Left ventricle myocardium inferior (tissue), 1 donor: ENCODE measurements around the gene SLC39A2. TPM values are rescaled to one million over a fixed set of nuclear protein-coding genes. Genes with fewer than 3 reads are reported as not detected.
"Not testable (repeated sequence)": the region's sequence is repeated elsewhere in the genome, so short reads cannot be mapped to it uniquely, and the experiment has no call there.

Experiments used
- DNase-seq: peaks from one replicate; pipeline ENCODE4 v3.0.0-alpha.2; 2020
- H3K27ac ChIP-seq: fragments of 200-600 bp; replicated peaks from 2 replicates; pipeline ENCODE4 v1.8.0; 2021
- H3K27me3 ChIP-seq: fragments of 200-600 bp; 2 replicates; pipeline ENCODE4 v1.8.0; 2021; ENCODE audit warnings: low read depth
- H3K36me3 ChIP-seq: fragments of 200-600 bp; 2 replicates; pipeline ENCODE4 v1.8.0; 2021
- H3K4me1 ChIP-seq: fragments of 200-600 bp; 2 replicates; pipeline ENCODE4 v1.8.0; 2021
- H3K4me3 ChIP-seq: fragments of 200-600 bp; 2 replicates; pipeline ENCODE4 v1.8.0; 2021; ENCODE audit warnings: mild to moderate bottlenecking, moderate library complexity
- H3K9me3 ChIP-seq: fragments of 200-600 bp; replicated peaks from 2 replicates; pipeline ENCODE4 v1.8.0; 2021
- CTCF ChIP-seq: fragments of 200-600 bp; IDR thresholded peaks from 2 replicates; pipeline ENCODE4 v1.8.0; 2021; ENCODE audit warnings: antibody characterized with exemption, mild to moderate bottlenecking, borderline replicate concordance
- intact Hi-C: fragments of 100-400 bp; cut with micrococcal nuclease; formaldehyde crosslinking; loops from one replicate; pipeline ENCODE4 v1.11.0; 2022
- total RNA-seq: library from RNA; stranded (reverse); fragmentation: NEBNext Ultra II Directional; extraction: Animal tissue kit (Norgen Biotek cat#: 25700); gene quantifications from one replicate; pipeline ENCODE4 v1.2.1, GENCODE V29; 2021
- donor health status: DM: no; HTN: yes; CAD: no; lungs with severe emphysema.

Gene SLC39A2
- total RNA-seq, 1 donor from 2014 or later, result not detected

- no peak for TF ChIP-seq CTCF
- H3K27ac ChIP-seq, result no peak overlapping the region
- no peaks in the 10 kb centered on the region for H3K36me3 ChIP-seq
- peaks cover 24% of the 10 kb centered on the region for H3K27me3 ChIP-seq
- H3K4me3 ChIP-seq, result no peak overlapping the region
- H3K4me1 ChIP-seq, result no peaks in the 10 kb centered on the region
- H3K9me3 ChIP-seq, result no peaks in the 10 kb centered on the region
- intact Hi-C loops, result no loop called here
- no peak for DNase-seq
Observed at GRCh38 chr14:20980906-20981305, 18.2 kb upstream of the SLC39A2 start.

DNA sequence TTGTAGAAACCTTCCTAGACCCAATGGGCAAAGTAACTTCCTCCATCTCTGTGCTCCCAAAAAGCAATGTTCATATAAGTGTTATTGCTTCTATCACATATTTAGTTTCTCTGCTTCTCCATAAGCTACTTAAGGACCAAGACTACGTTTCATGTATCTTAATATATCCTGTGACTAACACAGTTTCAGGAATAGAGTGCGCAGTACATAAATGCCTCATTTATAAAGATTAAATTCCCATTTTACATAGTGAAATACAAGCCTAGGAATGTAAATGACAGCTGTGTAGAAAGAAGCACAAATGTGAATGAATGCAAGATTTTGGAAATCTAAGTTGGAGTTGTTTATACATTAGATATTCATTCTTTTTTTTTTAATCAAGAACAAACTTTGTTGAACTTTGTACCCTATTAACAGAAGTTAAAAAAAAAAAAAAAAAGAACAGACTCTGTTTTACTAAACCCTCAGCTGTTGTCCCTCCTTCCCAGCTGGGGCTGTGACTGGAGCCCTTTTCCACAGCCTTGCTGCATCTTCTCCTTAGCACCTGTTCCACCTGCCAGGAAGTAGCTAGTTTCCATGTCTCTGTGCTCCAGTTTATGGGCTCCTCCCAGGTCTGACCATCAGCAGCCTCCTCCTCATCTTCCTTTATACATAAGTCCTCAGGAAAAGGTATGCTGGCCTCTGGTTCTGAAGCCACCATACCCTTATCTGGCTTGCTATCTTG, 16.3 kb upstream of the SLC39A2 start:
- no peaks in the 10 kb centered on the region for H3K4me1 ChIP-seq
- intact Hi-C loops, result no loop called here
- H3K36me3 ChIP-seq, result no peaks in the 10 kb centered on the region
- H3K27me3 ChIP-seq, result peaks cover 24% of the 10 kb centered on the region
- no peaks in the 10 kb centered on the region for H3K9me3 ChIP-seq
- no peak for TF ChIP-seq CTCF
- no peak overlapping the region for H3K27ac ChIP-seq
- DNase-seq, result no peak
- H3K4me3 ChIP-seq, result no peak overlapping the region

GRCh38 chr14:20985650-20986049, 13.4 kb upstream of the SLC39A2 start:
- H3K9me3 ChIP-seq, H3K27ac ChIP-seq, intact Hi-C loops, H3K4me3 ChIP-seq, DNase-seq, H3K36me3 ChIP-seq: not testable (repeated sequence)
- Histone ChIP-seq H3K4me1 (peaks cover 18% of the 10 kb centered on the region), H3K27me3 (peaks cover 10% of the 10 kb centered on the region)

- TF ChIP-seq CTCF, result no peak
- Histone ChIP-seq H3K27me3 (peaks cover 4% of the 10 kb centered on the region), H3K4me1 (peaks cover 30% of the 10 kb centered on the region), H3K36me3 (peaks cover 7% of the 10 kb centered on the region), H3K4me3 (no peak overlapping the region), H3K27ac (peak overlapping the region; percentile 26), H3K9me3 (no peaks in the 10 kb centered on the region)
- intact Hi-C loops, result no loop called here
- no peak for DNase-seq
Observed at GRCh38 chr14:20986811-20987210, 12.3 kb upstream of the SLC39A2 start.

DNA sequence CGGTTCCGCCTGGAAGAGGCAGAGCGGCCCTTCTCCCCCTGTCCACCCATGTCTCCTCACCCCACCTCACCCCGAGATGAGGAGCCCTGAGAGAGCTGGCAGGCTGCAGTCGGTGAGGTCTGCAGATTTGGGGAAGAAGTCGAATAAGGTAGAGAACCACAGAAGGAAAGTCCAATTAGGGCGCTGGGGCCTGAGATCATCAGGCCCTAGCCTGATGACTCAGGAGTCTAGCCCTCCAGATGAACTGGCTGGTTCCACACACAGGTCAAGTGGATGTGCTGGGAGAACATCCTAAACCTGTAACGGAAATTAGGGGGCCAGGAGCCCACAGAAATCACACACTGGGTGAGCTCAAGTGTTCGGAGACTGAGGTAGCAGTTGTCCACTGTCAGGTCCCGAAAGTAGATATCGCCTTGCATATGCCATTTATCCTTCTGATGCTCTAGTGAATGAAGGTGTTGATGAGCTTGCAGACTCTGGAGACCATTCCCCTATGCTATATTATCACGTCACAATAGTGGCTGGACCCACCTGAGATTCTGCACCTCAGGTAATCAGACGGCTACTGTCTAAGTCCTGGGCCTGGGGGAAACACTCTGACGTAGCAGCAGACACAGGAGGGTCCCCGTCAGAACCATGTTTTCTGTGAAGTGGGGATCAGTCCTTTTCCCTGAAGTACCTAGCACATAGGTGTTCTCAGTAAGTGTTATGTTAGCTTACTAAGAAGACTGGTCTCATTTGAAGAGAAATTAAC, 10.2 kb upstream of the SLC39A2 start:
- no peak for TF ChIP-seq CTCF
- intact Hi-C loops, result no loop called here

DNA sequence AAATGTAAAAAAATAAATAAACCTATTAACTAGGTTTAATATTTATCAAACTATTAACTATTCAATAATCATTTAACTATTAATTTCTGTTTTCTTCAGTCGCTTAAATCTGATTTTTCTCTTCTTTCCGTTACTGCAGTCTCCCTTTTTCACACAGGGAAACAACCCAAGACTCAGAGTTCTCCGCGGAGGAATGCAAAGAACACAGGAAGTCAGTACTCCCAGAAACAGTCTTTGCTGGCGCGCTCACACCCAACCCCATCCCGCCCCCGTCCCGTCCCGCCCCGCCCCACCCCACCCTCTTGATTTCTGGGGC, 9.7 kb upstream of the SLC39A2 start:
- no peak for TF ChIP-seq CTCF
- intact Hi-C loops, result no loop called here
- peak overlapping the region; percentile 90 for H3K4me3 ChIP-seq
- H3K27ac ChIP-seq, result peak overlapping the region; percentile 92
- peaks cover 33% of the 10 kb centered on the region for H3K36me3 ChIP-seq
- no peak for DNase-seq
- no peaks in the 10 kb centered on the region for H3K27me3 ChIP-seq
- peaks cover 33% of the 10 kb centered on the region for H3K4me1 ChIP-seq
- H3K9me3 ChIP-seq, result no peaks in the 10 kb centered on the region

More for the DNA sequence above, 10.2 kb upstream of the SLC39A2 start:
- H3K4me3 ChIP-seq, result peak overlapping the region; percentile 90
- no peak for DNase-seq
- H3K27me3 ChIP-seq, result no peaks in the 10 kb centered on the region
- peaks cover 33% of the 10 kb centered on the region for H3K4me1 ChIP-seq
- no peaks in the 10 kb centered on the region for H3K9me3 ChIP-seq
- H3K27ac ChIP-seq, result peak overlapping the region; percentile 92
- peaks cover 28% of the 10 kb centered on the region for H3K36me3 ChIP-seq
